Raji (cell line): Measurements from ENCODE around the gene HS6ST3.

Experiments used
- POLR2A ChIP-seq: IDR thresholded peaks from 2 replicates; pipeline ENCODE4 v1.6.1; 2011; ENCODE audit warnings: low read depth, low read length, control low read depth; ENCODE audit not compliant: insufficient read depth

The HS6ST3 gene

DNA sequence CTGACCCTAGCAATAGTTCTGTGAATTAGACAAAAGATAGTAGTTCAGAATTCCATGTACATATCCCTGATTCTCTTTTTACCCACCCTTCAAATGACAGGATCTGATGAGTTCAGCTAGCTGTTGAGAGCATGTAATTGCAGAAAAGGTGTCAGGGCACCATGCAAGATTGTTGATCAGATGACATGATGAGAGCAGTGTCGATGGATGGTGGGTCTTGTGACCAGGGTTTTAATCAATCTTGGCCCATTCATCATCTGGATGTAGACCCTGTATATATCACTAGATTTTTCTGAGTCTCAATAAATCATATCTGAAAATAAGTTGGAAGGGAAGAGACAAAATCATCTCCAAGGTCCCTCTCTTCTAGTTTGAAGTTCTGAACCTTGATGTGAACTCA, 525.3 kb downstream of the HS6ST3 start:
- TF ChIP-seq POLR2A = no peak

DNA sequence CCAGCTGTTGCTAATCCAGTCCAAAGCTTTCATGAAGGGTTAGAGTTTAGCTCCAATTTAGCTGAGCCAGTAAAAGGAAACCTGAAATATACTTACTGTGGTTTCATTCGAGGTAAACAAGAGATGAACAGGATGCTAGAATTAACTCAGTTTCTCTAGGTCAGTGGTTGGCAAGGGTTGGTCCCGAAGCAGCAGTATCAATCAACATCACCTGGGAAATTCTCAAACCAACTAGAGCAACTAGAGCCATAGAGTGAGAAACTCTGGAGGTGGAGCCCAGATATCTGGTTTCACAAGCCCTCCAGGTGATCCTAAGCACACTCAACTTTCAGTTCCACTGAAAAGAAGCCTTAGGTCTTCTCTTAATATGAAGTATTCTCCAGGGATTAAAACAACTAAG, 527.6 kb downstream of the HS6ST3 start:
- no peak for TF ChIP-seq POLR2A

- no peak for TF ChIP-seq POLR2A
Observed at GRCh38 chr13:96621634-96622183, 531.8 kb downstream of the HS6ST3 start.

DNA sequence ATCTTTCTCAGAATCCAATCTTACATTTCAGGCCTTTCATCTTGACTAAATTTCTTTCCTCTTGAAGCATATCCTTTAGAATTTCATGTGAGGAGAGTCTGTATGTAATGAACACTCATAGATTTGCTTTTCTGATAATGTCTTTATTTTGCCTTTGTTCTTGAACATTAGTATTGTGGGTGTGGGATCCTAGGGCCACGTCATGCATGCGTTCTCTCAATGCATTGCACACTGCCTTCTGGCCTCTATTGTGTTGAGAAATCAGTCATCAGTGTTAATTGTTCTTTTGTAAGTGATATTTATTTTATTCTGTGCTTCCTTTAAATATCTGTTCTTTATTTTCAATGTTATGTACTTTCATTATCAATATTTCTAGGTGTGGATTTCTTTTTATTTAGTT, 539.4 kb downstream of the HS6ST3 start:
- TF ChIP-seq POLR2A = no peak

DNA sequence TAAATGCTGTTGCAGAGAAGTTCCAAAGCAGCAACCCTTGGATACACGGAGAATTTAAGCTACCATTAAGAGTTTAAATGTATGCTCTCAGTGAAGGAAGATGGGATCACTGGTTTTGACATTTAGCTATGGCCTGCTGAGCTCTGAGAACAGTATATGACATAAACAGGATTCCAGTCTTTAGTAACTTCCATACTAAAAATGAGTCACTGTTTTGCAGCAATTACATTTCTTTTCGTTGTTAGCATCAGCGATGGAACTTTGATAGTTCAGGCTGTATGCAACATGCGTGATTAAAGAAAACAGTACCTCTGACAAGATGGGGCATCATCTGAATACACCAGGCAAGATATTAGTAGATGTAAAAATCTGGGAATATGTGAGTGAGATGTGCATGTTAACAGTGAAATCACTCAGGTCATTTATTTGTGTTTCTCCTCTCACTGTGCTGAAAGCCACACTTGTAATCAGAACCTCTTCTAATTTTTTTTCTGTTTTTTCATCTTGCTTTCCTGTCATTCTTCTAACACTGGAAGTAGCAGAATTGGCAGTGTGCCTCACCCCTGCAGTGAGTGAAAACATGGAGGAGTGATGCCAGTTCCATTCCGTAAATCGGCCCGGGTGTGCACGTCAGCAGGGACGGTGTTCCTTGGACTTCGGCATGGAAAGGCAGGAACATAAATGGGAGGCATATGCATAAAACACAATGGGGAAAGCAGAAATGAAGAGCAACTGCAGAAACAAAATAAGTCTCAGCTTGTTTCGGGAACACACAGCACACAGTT, 542.8 kb downstream of the HS6ST3 start:
- no peak for TF ChIP-seq POLR2A

- TF ChIP-seq POLR2A = no peak
Observed at GRCh38 chr13:96636001-96636709, 546.2 kb downstream of the HS6ST3 start.

GRCh38 chr13:96637039-96637438, 547.1 kb downstream of the HS6ST3 start:
- TF ChIP-seq POLR2A = no peak

DNA sequence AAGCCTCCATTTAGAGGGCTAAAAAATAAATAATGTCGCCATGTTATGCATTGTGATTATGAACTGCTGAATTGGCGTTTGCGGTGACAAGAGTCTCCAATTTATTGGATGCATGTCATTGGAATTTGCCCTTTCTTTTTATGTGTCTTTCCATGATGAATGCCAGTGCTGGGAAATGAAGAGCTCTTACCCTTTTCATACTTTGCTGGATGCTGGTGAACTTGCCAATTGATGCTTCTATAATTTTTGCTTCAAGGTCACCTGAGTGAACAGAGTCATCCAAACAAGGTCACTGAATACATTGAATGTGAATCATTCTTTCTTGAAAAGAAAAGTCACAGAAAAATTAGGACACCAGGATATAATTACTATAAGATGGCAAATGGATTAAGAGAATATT, 556.2 kb downstream of the HS6ST3 start:
- TF ChIP-seq POLR2A = no peak

DNA sequence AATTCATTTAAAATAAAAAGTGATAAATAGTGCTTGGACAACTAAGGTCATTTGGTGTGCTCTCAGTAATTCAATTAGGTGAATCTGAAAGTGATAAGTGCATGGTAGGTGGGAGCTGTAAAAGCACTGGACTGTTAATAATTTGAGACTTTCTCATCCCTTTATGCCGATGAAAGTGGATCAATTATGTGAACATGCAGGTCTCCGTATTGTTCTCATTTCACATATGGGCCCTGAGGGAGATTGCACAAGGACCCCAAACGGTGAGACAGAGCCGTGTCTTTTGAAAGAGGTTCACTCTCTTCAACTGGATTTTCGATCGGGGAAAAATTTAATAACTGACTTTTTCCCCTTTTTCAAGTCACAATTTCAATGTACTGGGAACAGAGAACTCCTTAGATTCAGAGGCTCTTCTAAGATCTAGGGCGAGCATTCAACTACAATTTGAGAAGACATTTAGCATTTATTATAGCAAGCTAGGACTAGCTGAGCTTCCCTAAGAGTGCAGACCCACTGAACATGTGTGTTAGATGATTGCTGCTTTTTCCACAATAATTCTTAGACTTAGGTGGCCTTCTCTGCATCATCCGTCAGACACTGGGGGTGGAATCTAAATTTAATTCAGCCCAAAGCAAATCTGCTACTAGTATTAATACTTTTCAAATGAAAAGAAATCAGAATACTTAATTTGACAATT, 556.8 kb downstream of the HS6ST3 start:
- no peak for TF ChIP-seq POLR2A

DNA sequence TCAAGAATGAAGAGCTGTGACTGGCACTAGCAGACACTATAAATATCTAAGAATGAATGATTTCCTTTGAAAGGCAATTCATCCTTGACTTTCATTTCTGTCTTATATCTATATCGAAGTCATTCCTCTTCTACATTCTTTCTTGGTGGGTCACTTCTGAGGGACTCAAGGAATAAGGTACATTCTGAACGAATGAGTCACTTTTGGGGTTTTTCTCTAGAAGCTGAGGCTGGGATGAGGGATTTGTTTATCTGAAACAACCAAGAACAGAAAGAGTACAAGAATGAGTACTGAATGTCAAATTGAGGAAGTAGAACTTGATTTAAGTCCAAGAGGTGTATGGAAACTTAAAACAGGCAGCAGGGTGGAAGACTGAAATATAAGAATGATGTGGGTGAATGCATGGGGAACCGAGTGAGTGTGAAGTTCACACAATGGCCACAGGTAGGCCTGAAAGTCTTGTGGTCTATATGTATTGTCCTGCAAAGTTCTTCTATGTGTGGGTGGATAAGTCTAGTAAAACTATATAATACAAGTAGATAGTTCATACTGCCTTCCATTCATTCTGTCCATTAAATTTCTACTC, 560.5 kb downstream of the HS6ST3 start:
- TF ChIP-seq POLR2A = no peak

- no peak for TF ChIP-seq POLR2A
Observed at GRCh38 chr13:96651598-96651997, 561.7 kb downstream of the HS6ST3 start.

DNA sequence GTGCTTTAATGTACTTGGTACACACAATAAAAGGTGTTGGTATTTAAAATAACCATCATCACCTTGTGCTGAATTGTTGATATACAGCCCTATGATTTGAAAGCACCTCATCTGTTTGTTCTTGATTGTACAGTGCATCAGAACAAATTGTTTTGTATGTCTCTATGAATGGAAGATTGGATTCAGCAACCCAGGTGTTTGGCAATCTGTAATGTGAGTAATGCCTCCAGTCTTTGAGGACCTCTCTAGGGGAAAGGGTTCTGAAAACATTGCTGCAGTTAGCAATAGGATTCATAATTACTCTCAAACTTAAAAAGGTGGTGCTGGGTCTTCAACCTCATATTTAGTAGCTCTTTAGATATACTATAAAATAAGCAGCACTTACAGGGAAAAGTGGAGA, 562.6 kb downstream of the HS6ST3 start:
- TF ChIP-seq POLR2A = no peak

- TF ChIP-seq POLR2A = no peak
Observed at GRCh38 chr13:96661612-96662011, 571.7 kb downstream of the HS6ST3 start.

DNA sequence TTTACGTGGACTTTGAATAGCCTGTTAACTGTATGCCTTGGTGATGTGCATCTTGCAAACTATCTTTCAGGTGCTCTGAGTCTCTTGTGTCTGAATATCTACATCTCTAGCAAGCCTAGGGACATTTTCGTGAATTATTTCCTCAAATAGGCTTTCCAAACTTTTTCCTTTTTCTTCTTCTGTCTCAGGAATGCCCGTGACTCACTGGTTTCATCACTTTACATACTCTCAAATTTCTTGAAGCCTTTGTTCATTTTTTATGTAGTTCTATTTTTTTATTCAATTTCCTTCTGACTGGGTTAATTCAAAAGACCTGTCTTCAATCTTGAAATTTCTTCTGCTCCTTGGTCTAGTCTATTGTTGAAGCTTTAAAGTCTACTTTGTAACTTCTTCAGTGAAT, 572.1 kb downstream of the HS6ST3 start:
- TF ChIP-seq POLR2A = no peak

- no peak for TF ChIP-seq POLR2A
Observed at GRCh38 chr13:96667294-96668018, 577.5 kb downstream of the HS6ST3 start.
